ENCODE results near the gene NBAS. TPM values are rescaled to one million over a fixed set of nuclear protein-coding genes. Genes with fewer than 3 reads are reported as not detected.

NBAS gene
- total and polyA plus RNA-seq, 2 of the 4 experiments (the other 2 are of a cell fraction): 22.3 to 105 TPM

GRCh38 chr2:15279201-15279876 is 281.8 kb downstream of the NBAS start:
- in situ Hi-C loops (cut with MboI; ENCODE audit: low sequenced_read_pairs) (no loop called here), dilution Hi-C loops (cut with HindIII; ENCODE audit: low sequenced_read_pairs, unreplicated experiment) (no loop called here), intact Hi-C loops (cut with micrococcal nuclease) (no loop called here)
- H3K4me3 ChIP-seq (ENCODE audit: insufficient read depth, low read depth, low read length): no peak overlapping the region
- no peaks in the 10 kb centered on the region for H3K27me3 ChIP-seq (ENCODE audit: control insufficient read depth, insufficient read depth, low read length)
- no CpG with 5 or more reads among the region's 2 CpGs for WGBS, 2 experiments (ENCODE audit: extremely low coverage in 2 of 2, insufficient read length in 1 of 2)
- DNase-seq (no peak), ATAC-seq (ENCODE audit: low read depth) (no peak)
- no peak overlapping the region for H3K56ac ChIP-seq (ENCODE audit: extremely low read depth, insufficient read depth, low read length)
- no peaks in the 10 kb centered on the region for H3K9me3 ChIP-seq (ENCODE audit: control insufficient read depth, insufficient read depth, low read length)
- no peaks in the 10 kb centered on the region for H3K4me1 ChIP-seq (ENCODE audit: control insufficient read depth, insufficient read depth, low read length)
- no peak overlapping the region for H2BK120ac ChIP-seq (ENCODE audit: low read depth, low read length)
- peaks cover 10% of the 10 kb centered on the region; the same call in 1 of the 2 replicates for H3K36me3 ChIP-seq (ENCODE audit: control insufficient read depth, insufficient read depth, low read length)
- H4K91ac ChIP-seq (ENCODE audit: insufficient read depth, low read depth, low read length): no peak overlapping the region
- H2AK5ac ChIP-seq (ENCODE audit: low read depth, low read length): no peak overlapping the region
- no peak overlapping the region for H3K4ac ChIP-seq (ENCODE audit: low read depth, low read length)
- H4K5ac ChIP-seq (ENCODE audit: low read depth, low read length): no peak overlapping the region
- no peak overlapping the region for H2BK15ac ChIP-seq (ENCODE audit: low read depth, low read length)
- H3K14ac ChIP-seq (replicated peaks; ENCODE audit: low read depth, low read length): no peak overlapping the region
- BruUV-seq (replicated peaks): no TSS peak
- peaks cover 0 to 3% of the 10 kb centered on the region in 2 experiments; a peak in 2 of 4 replicates for H3K79me1 ChIP-seq (ENCODE audit: low read depth in 1 of 2, low read length in 2 of 2)
- no peak overlapping the region for H3K23ac ChIP-seq (ENCODE audit: low read depth, low read length)
- H2BK20ac ChIP-seq (ENCODE audit: low read depth, low read length): no peak overlapping the region
- POLR2A ChIA-PET (ENCODE audit: unreplicated experiment): no interaction called here
- H2BK5ac ChIP-seq (ENCODE audit: low read depth, low read length, poor library complexity, severe bottlenecking): no peak overlapping the region
- no peak overlapping the region for H2AFZ ChIP-seq (replicated peaks; ENCODE audit: low read length, poor library complexity)
- CTCF ChIA-PET: no interaction called here
- no peaks in the 10 kb centered on the region for H4K20me1 ChIP-seq (ENCODE audit: insufficient read depth, low read length)
- no peak overlapping the region for H4K8ac ChIP-seq (ENCODE audit: low read depth in 2 of 2, low read length in 2 of 2)
- TF ChIP-seq ELK1 (IDR thresholded peaks at IDR 0.05; ENCODE audit: borderline replicate concordance, low read depth, low read length) (no peak), USF2 (IDR thresholded peaks at IDR 0.05; ENCODE audit: low read depth, low read length) (no peak)
- no peak overlapping the region for H3K9ac ChIP-seq (ENCODE audit: low read depth, low read length)
- no peak overlapping the region for H2AK9ac ChIP-seq (replicated peaks; ENCODE audit: low read depth, low read length, poor library complexity)
- H3K27ac ChIP-seq (ENCODE audit: insufficient read depth, low read length): no peak overlapping the region
- H3K9me1 ChIP-seq (ENCODE audit: insufficient read depth, low read length): no peaks in the 10 kb centered on the region
- no peak overlapping the region for H3K18ac ChIP-seq (ENCODE audit: low read depth, low read length)
- H3K4me2 ChIP-seq (ENCODE audit: low read depth, low read length): no peak overlapping the region

All from IMR-90 (cell line).